GM10248 (cell line): ENCODE data around the gene MLLT1.

Experiments
- CTCF ChIA-PET: fragments of 300-600 bp; sonication (Branson Sonifier 250); formaldehyde crosslinking; extraction: SDS; loops from one replicate; lab custom pipeline; 2021; ENCODE audit warnings: antibody characterized with exemption; lab: Yijun Ruan, JAX
- POLR2A ChIA-PET: fragments of 350-650 bp; sonication (Branson Sonifier 250); formaldehyde crosslinking; extraction: SDS; loops from one replicate; lab custom pipeline; 2020; ENCODE audit warnings: antibody characterized with exemption; lab: Yijun Ruan, JAX
- DNase-seq: peaks from one replicate; pipeline ENCODE4 v3.0.0; 2012; ENCODE audit errors: extremely low spot score
- TF ChIP-seq, protein P1 (sequence below): IDR thresholded peaks from 2 replicates; pipeline ENCODE4 v1.5.1; 2012; ENCODE audit warnings: mild to moderate bottlenecking, low read depth; ENCODE audit errors: extremely low read depth, missing control alignments, control extremely low read depth

Gene MLLT1

DNA sequence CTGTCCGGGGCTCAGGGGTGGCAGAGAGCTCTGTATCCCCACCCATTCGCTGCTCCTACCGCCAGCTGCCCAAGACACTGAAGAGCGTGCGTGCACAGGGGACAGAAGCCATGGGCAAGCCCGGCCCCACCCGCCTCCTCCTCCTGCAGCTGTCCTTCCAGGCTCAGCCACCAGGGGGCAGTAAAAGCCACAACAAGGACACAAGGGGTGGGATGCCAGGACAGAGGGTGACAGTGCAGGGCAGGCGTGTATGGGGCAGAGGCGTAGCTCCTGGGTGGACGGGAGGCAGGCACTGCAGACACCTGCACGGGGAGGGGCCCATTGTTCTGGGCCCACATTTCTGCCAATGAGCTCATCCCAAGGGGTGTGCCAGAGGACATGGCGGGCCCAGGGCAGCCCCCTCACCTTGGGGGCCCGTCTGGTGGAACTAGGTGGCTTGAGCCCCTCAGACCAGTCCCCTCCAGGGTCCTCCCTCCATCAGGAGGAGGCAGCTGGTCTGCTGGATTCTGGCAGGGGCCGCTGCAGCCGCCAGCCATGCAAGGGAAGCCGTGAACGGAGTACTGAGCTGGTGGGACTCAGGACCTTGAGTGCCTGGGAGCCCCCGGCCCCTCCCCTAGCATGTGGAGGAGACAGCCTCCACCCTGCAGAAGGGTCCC, 61.2 kb downstream of the MLLT1 start:
- ChIA-PET CTCF (interaction anchor here (0.6 to 3.6 kb wide), 62 partner anchors 9 to 648 kb away, joined by 3 to 43 read pairs (median 4); partner anchors contain the start of genes ACER1, ALKBH7, GTF2F1 and NDUFA11), POLR2A (interaction anchor here (0.5 to 0.6 kb wide), 2 partner anchors 291 to 1763 kb away, joined by 4 to 8 read pairs; no protein-coding TSS in a partner anchor)
- DNase-seq: peak; percentile 94
- TF ChIP-seq, protein P1, sequence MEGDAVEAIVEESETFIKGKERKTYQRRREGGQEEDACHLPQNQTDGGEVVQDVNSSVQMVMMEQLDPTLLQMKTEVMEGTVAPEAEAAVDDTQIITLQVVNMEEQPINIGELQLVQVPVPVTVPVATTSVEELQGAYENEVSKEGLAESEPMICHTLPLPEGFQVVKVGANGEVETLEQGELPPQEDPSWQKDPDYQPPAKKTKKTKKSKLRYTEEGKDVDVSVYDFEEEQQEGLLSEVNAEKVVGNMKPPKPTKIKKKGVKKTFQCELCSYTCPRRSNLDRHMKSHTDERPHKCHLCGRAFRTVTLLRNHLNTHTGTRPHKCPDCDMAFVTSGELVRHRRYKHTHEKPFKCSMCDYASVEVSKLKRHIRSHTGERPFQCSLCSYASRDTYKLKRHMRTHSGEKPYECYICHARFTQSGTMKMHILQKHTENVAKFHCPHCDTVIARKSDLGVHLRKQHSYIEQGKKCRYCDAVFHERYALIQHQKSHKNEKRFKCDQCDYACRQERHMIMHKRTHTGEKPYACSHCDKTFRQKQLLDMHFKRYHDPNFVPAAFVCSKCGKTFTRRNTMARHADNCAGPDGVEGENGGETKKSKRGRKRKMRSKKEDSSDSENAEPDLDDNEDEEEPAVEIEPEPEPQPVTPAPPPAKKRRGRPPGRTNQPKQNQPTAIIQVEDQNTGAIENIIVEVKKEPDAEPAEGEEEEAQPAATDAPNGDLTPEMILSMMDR: peak; percentile 97

DNA sequence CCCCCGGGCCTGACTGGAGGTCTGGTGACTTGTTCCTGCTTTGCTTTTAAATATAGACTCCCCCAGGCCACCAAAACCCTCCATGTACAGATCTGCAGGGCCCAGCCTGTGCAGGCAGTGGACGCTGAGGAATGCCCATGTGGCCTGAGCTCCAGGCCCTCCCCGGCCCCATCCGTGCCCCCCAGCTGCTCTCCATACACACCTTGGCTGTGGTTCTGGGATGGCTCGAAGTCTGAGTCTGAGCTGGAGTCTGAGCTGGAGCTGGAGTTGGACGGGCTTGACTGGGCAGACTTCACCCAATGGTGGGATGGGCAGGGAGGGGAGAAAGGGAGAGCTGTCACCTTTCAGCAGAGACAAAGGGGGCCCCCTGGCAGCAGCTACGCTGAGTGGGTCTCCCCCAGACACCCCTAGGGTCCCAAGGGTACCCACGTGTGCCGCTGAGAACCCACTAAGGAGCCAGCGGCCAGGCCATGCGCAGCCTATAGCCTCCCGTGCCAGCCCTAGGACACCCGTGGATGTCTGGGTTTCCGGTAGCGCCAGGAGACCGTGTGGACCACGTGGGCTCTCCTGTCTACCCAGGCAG, 61.9 kb downstream of the MLLT1 start:
- ChIA-PET CTCF (interaction anchor here (0.7 to 3.6 kb wide), 49 partner anchors 9 to 646 kb away, joined by 3 to 43 read pairs (median 5); partner anchors contain the start of genes ACER1, ALKBH7 and GTF2F1), POLR2A (interaction anchor here (0.6 kb wide), 1 partner anchor 292 kb away, joined by 8 read pairs; no protein-coding TSS in a partner anchor)
- no peak for DNase-seq
- TF ChIP-seq, protein P1: no peak

DNA sequence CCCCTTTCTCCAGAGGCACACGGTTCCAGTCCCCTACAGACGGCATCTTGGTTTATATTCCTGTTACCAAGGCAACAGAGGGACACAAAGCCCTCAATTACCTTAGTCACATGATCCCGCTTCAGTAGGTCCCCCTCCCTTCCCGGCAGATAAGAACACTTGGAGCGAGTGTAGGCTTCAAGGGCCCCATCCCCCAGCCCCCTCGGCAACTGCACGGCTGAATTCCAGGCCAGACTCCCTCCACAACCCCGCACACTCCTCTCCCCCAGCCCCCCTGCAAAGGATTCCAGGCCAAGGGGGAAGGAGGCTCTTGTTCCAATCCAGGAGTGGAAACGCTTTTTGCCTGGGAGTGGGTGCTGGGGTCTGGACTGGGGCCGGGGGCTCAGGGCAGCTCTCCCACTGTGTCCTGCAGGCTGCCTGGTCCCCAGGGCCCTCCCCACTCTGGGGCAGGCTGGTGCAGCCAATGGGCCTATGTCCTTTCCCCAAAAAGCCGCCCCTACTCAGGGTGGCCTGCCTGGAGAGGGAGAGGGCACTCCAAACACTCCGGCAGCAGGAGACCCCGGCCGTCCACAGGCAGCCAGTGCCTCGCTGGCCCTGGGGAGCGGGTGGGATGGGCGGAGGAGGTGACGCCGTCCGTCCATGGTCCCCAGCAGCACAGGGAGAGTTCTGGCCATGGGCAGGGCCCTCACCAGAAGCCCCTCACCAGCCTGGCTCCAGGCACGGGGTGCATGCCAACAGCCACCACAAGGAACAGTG, 62.6 kb downstream of the MLLT1 start:
- no peak for DNase-seq
- TF ChIP-seq, protein P1: no peak
- CTCF ChIA-PET: interaction anchor here (0.9 to 3.6 kb wide), 23 partner anchors 9 to 647 kb away, joined by 3 to 43 read pairs (median 11); no protein-coding TSS in a partner anchor
- POLR2A ChIA-PET: no interaction called here

DNA sequence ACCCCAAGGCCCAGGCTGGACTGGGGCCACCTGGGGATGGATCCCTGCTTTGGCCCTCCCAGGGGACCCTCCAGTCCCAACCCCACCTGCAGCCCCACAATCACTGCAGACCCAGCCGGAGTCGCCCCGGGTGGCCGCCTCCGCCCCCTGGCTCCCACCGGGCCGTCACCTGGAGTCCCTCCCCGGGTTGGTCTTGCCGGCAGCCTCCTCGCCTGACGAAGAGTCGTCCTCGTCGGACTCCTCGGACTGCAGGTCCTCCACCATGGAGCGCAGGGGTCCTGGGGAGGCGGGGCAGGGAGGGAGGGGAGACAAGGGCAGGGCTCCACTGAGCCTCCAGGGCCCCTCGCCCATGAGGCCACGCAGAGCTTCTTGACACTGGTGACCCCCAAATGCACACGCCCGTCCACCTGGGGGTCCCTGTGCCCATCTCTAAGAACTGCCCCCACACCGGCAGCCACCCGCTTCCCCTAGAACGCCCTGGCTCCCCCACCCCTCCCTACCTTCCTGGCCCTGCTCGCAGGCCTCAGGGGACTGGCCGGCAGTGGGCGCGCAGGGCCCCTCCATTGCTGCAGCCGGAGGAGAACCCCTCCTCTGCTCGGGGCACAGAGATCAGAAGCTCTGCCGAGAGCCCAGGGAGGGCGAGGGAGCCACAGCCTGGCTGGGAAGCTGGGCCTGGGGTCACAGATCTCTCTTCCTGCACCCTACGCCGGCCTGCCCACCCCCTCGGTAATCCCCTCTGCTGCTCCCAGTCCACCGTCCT, 63.4 kb downstream of the MLLT1 start:
- TF ChIP-seq, protein P1: no peak
- ChIA-PET CTCF (no interaction called here), POLR2A (no interaction called here)
- no peak for DNase-seq

DNA sequence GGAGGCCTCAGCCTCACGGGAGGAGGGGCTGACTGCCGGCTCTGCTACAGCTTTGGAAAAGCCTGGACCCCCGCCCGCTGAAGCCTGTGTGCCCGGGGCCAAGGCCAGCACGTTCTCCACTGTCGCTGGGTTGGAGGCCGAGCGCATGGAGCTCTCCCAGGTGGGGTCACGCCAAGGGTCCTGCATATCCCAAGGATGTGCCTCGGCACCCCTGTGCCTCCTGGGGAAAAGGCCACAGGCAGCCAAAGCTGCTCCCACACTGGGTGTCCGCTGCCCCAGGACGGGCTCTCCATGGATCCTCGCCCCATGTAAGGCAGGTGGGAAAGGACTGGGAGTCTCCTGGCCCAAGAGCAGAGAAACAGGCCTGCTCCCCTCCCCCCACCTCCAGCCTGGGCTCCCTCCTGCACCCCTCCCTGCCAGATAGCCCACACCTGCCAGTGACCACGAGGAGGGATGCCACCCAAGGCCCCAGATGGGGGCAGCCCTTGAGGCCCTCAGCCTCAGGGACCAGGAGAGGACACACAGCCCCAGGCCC, 64.0 kb downstream of the MLLT1 start:
- ChIA-PET CTCF (no interaction called here), POLR2A (no interaction called here)
- TF ChIP-seq, protein P1: no peak
- no peak for DNase-seq
